Progenitor cell of endocrine pancreas (in vitro differentiated cells): Measurements from ENCODE around the gene LAMP1. TPM values are rescaled to one million over a fixed set of nuclear protein-coding genes. Genes with fewer than 3 reads are reported as not detected.
A peak's percentile ranks its signal among the peaks of the same experiment; 100 is the strongest.

Source experiments
- DNase-seq: peaks from one replicate; pipeline ENCODE4 v3.0.0; 2021; ENCODE audit warnings: low spot score; ENCODE audit not compliant: unreplicated experiment
- H3K27ac Mint-ChIP-seq: 2 replicates; pipeline ENCODE4 v1.8.0; 2021; ENCODE audit warnings: mild to moderate bottlenecking, moderate library complexity, mixed read lengths
- H3K27me3 Mint-ChIP-seq: 2 replicates; pipeline ENCODE4 v1.8.0; 2021; ENCODE audit warnings: mixed read lengths
- H3K36me3 Mint-ChIP-seq: 2 replicates; pipeline ENCODE4 v1.8.0; 2022; ENCODE audit warnings: mixed read lengths; ENCODE audit not compliant: insufficient read depth
- H3K4me1 Mint-ChIP-seq: 2 replicates; pipeline ENCODE4 v1.8.0; 2021; ENCODE audit warnings: low read depth, mixed read lengths
- H3K4me3 Mint-ChIP-seq: 2 replicates; pipeline ENCODE4 v1.8.0; 2021; ENCODE audit warnings: low read depth, mild to moderate bottlenecking, moderate library complexity, mixed read lengths
- H3K9me3 Mint-ChIP-seq: 2 replicates; pipeline ENCODE4 v1.8.0; 2021; ENCODE audit warnings: low read depth, mixed read lengths
- total RNA-seq: library from RNA; stranded (reverse); gene quantifications from 2 replicates; pipeline ENCODE4 v1.2.1, GENCODE V29; 2021
- TF ChIP-seq, protein P1 (sequence below): fragments of 200-600 bp; sonication (generic); IDR thresholded peaks from one replicate; pipeline ENCODE4 v1.5.0; 2021; ENCODE audit warnings: antibody characterized with exemption, mild to moderate bottlenecking; ENCODE audit not compliant: unreplicated experiment

Gene LAMP1
- total RNA-seq, 1 donor from 2014 or later = 107 TPM

DNA sequence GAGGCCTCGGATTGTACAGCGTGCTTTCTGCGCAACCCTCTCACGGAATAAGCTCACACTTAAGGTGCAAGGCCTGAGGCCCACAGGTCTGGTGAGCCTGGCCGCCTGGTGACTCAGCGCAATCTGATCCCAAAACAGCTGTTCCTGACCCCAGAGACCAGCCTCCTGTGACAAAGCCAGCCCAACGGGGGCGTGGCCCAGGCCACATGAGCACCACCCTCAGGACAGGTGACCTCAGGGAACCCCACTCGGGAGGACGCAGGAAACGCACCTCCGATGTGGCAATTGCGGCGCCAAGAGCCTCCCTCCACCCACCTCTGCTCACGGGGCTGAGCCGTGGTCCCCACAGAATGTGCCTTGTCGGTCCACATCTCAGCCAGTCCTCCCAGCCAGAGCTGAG is 40.5 kb downstream of the LAMP1 start:
- Mint-ChIP-seq H3K4me1 (no peaks in the 10 kb centered on the region), H3K27me3 (no peaks in the 10 kb centered on the region), H3K36me3 (peaks cover 12% of the 10 kb centered on the region), H3K4me3 (no peak overlapping the region), H3K27ac (no peak overlapping the region), H3K9me3 (no peaks in the 10 kb centered on the region)
- no peak for DNase-seq
- TF ChIP-seq, protein P1, sequence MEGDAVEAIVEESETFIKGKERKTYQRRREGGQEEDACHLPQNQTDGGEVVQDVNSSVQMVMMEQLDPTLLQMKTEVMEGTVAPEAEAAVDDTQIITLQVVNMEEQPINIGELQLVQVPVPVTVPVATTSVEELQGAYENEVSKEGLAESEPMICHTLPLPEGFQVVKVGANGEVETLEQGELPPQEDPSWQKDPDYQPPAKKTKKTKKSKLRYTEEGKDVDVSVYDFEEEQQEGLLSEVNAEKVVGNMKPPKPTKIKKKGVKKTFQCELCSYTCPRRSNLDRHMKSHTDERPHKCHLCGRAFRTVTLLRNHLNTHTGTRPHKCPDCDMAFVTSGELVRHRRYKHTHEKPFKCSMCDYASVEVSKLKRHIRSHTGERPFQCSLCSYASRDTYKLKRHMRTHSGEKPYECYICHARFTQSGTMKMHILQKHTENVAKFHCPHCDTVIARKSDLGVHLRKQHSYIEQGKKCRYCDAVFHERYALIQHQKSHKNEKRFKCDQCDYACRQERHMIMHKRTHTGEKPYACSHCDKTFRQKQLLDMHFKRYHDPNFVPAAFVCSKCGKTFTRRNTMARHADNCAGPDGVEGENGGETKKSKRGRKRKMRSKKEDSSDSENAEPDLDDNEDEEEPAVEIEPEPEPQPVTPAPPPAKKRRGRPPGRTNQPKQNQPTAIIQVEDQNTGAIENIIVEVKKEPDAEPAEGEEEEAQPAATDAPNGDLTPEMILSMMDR = no peak

DNA sequence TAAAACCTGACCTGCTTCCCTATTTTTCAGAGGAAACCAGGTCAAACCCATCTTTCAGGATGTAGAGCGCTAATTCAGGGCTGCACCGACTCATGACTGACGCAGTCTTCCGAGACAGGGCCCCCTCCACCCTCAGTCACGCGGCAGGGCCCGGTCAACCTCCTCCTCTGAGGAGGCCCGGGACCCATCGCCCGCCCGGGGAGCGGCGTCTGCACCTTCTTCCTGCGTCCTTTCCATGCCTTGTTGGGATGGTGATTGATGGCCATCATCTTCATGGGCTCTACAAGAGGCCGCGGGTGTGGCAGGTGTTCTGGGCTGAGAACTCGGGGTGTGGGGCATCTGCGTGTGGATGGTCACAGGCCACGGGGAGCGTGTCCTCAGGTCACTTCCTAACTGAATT is 40.9 kb downstream of the LAMP1 start:
- no peaks in the 10 kb centered on the region for H3K4me1 Mint-ChIP-seq
- H3K9me3 Mint-ChIP-seq = no peaks in the 10 kb centered on the region
- H3K36me3 Mint-ChIP-seq = peaks cover 14% of the 10 kb centered on the region
- no peaks in the 10 kb centered on the region for H3K27me3 Mint-ChIP-seq
- H3K4me3 Mint-ChIP-seq = no peak overlapping the region
- TF ChIP-seq, protein P1 = no peak
- H3K27ac Mint-ChIP-seq = no peak overlapping the region
- DNase-seq = no peak

DNA sequence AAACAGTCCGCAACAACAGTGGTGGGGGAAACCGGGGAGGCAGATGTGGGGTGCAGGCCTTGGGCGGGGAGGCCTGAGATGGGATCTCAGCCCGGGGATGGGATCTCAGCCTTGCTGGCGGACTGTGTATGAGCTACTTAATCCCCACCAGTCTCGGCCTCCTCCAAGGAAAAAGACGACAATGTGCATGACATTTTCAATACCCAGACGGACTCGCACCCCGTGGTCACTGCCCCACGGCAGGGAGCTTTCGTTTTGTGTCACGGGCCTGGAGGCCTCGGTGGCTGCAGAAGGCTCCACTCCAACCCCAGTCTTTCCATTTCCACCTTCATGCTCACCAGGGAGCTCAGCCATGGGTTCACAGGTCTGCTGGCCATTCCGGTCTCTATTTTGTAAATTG is 41.4 kb downstream of the LAMP1 start:
- DNase-seq = no peak
- Mint-ChIP-seq H3K27me3 (no peaks in the 10 kb centered on the region), H3K27ac (no peak overlapping the region), H3K9me3 (no peaks in the 10 kb centered on the region), H3K4me1 (no peaks in the 10 kb centered on the region), H3K4me3 (no peak overlapping the region), H3K36me3 (peaks cover 17% of the 10 kb centered on the region)
- TF ChIP-seq, protein P1 = no peak

DNA sequence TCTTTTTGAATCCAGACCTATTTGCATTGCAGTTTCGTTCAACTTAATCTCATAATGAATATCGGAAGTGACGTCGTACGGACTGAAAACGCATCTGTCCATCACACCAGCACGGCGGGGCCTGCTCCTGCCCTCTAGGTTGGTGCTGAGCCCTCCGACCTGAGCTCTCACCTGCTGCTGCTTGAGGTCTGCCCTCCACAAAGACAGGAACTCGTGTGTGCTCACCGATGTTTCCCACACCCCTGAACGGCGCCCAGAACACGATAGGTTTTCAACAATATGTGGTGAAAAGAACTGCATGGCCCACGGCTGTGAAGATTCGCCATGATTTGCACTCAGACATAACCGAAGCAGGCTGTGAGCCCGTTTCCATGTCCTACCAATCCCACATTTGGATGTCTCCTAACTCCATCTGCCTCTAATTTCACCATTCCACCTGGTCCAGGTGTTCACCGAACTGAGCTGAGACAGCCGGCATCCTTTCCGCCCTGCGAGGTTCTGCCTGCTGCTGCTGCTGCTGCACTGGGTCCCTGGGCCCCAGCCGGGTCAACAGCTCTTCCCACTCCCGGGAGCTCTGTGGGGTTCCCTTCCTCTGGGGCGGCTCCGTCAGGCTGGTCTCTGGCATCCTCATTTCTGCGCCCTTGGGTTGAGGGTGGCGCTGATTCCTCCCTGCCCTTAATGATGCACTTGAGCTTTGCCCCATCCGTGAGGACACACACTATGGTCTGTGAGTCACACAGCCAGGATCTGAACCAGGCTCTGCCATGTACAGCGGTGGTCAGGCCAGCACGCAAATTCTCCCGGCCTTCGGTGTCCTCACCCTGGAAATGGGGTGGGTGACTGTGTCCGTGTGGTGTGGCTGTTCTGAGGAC is 46.0 kb downstream of the LAMP1 start:
- Mint-ChIP-seq H3K36me3 (peaks cover 24% of the 10 kb centered on the region), H3K27me3 (no peaks in the 10 kb centered on the region), H3K4me3 (no peak overlapping the region), H3K4me1 (no peaks in the 10 kb centered on the region), H3K9me3 (peaks cover 4% of the 10 kb centered on the region), H3K27ac (peak overlapping the region; percentile 8)
- no peak for DNase-seq
- TF ChIP-seq, protein P1 = no peak

DNA sequence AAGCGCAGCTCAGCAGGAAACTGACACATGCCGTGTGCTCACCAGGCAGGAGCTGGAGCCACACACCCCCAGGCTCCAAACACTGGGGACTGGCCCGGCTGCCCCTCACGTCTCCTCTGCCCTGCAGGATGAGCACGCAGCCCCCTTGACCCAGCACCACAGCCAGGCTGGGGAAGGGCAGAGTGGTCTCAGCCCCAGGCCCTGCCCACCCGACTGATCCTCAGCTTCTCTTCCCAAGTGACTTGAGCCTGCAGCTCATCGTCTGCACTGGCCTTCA is 46.6 kb downstream of the LAMP1 start:
- no peak for DNase-seq
- H3K36me3 Mint-ChIP-seq = peaks cover 28% of the 10 kb centered on the region
- H3K27ac Mint-ChIP-seq = no peak overlapping the region
- TF ChIP-seq, protein P1 = no peak
- H3K9me3 Mint-ChIP-seq = peaks cover 4% of the 10 kb centered on the region
- H3K27me3 Mint-ChIP-seq = no peaks in the 10 kb centered on the region
- no peak overlapping the region for H3K4me3 Mint-ChIP-seq
- no peaks in the 10 kb centered on the region for H3K4me1 Mint-ChIP-seq
